NB4 (cell line): ENCODE results near the gene RSL24D1.
A peak's percentile ranks its signal among the peaks of the same experiment; 100 is the strongest.

Experiments
- DNase-seq: peaks from one replicate; pipeline ENCODE4 v3.0.0; 2010; ENCODE audit warnings: low read depth
- H3K4me3 ChIP-seq: one replicate; pipeline ENCODE4 v1.5.1; 2011; ENCODE audit warnings: mild to moderate bottlenecking, low read depth, low read length, moderate library complexity
- CTCF ChIP-seq: IDR thresholded peaks from one replicate; pipeline ENCODE4 v1.5.1; 2012; ENCODE audit warnings: low read depth, low read length
- MYC ChIP-seq: IDR thresholded peaks from 2 replicates; pipeline ENCODE4 v1.6.1; 2011; ENCODE audit warnings: low read depth, low read length
- POLR2A ChIP-seq: IDR thresholded peaks from 2 replicates; pipeline ENCODE4 v1.6.1; 2011; ENCODE audit warnings: mild to moderate bottlenecking; ENCODE audit not compliant: insufficient read length; ENCODE audit errors: extremely low read depth
- TF ChIP-seq, protein P1 (sequence below): IDR thresholded peaks from 2 replicates; pipeline ENCODE4 v1.6.1; 2011; ENCODE audit warnings: low read depth, low read length

The RSL24D1 gene

GRCh38 chr15:55238877-55239276 lies 42.1 kb upstream of the RSL24D1 start:
- H3K4me3 ChIP-seq = no peak overlapping the region
- DNase-seq = no peak
- TF ChIP-seq MYC = no peak
- no peak for TF ChIP-seq CTCF
- no peak for TF ChIP-seq POLR2A
- TF ChIP-seq, protein P1, sequence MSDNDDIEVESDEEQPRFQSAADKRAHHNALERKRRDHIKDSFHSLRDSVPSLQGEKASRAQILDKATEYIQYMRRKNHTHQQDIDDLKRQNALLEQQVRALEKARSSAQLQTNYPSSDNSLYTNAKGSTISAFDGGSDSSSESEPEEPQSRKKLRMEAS = no peak

DNA sequence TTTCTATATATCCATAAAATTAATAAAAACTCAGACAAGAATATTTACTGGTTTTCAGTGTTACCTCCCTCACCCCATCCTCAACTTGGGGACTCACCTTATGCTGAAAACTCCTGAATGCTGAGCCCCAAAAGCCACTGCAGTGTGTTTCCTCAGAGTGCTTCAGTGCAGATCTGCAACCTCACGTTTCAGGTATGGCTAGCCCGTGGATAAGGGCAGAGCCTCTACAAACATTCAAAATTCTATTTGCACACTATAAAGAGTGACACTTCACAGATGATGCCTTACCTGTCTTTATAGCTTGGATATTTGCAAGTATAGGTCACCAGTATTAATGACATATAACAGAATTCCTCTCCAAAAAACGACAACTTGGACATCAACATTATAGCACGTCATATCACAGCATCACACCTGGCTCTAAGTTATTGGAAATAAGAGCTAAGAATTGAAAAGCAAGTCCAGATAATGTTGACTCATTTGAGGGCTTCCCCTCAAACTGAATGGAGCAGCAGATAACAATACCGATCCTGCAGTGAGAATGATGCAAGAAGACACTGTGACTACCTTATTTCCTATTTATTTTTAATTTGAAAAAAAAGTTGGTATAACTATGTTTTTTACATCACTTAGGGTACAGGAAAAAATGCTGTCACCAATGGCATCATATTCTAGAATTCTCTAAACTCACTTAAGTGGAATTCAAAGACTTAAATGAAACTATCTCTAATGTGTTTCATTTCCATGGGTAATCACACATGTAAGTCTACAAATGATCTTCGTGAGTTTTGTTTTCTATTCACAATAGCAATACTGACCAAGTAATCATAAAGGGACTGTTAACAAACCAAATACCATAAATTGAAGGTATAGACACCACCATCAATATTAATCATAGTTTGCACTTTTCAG lies 40.7 kb upstream of the RSL24D1 start:
- peak; percentile 34 for DNase-seq

DNA sequence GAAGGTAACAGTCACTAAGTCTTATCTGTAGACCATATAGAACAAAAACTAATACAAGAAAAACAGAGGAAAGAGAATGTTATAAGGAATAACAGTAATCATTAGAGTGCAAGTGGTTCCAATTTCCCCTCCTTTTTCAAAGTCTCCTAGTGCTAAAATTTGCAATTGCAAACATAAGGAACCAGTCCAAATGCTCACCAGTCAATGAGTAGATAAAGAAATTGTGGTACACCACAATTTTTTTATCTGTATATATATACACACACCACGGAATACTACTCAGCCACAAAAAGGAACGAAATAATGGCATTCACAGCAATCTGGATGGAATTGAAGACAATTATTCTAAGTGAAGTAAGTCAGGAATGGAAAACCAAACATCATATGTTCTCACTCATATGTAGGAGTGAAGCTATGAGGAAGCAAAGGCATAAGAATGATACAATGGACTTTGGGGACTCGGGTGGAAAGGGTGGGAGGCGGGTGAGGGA lies 38.9 kb upstream of the RSL24D1 start:
- no peak for DNase-seq
- no peak overlapping the region for H3K4me3 ChIP-seq
- TF ChIP-seq, protein P1 = no peak
- TF ChIP-seq MYC (no peak), POLR2A (no peak), CTCF (no peak)

More for the DNA sequence above, 40.7 kb upstream of the RSL24D1 start:
- H3K4me3 ChIP-seq = no peak overlapping the region
- TF ChIP-seq POLR2A (no peak), MYC (no peak), CTCF (no peak)
- TF ChIP-seq, protein P1 = no peak

DNA sequence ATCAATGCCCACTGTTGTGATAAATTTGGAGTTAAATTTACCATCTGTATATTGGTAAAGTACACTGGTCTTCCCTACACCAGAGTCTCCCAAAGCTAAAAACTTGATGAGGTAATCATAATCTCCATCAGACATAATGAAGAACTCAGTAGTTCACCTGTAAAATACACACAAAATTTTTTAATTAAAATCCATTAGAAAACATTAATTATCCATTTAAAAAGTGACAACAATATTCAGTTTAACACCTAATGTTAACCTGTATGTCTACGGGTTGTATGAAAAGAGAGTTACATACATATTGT lies 38.0 kb upstream of the RSL24D1 start:
- no peak for DNase-seq
- no peak overlapping the region for H3K4me3 ChIP-seq
- TF ChIP-seq POLR2A (no peak), MYC (no peak), CTCF (no peak)
- TF ChIP-seq, protein P1 = no peak

- no peak overlapping the region for H3K4me3 ChIP-seq
- TF ChIP-seq CTCF = no peak
- TF ChIP-seq, protein P1 = no peak
- no peak for TF ChIP-seq MYC
- no peak for TF ChIP-seq POLR2A
- no peak for DNase-seq
These were observed 37.5 kb upstream of the RSL24D1 start for GRCh38 chr15:55234104-55234799.
